Measurements from ENCODE around the gene BCAM.

- TF ChIP-seq, protein P1, sequence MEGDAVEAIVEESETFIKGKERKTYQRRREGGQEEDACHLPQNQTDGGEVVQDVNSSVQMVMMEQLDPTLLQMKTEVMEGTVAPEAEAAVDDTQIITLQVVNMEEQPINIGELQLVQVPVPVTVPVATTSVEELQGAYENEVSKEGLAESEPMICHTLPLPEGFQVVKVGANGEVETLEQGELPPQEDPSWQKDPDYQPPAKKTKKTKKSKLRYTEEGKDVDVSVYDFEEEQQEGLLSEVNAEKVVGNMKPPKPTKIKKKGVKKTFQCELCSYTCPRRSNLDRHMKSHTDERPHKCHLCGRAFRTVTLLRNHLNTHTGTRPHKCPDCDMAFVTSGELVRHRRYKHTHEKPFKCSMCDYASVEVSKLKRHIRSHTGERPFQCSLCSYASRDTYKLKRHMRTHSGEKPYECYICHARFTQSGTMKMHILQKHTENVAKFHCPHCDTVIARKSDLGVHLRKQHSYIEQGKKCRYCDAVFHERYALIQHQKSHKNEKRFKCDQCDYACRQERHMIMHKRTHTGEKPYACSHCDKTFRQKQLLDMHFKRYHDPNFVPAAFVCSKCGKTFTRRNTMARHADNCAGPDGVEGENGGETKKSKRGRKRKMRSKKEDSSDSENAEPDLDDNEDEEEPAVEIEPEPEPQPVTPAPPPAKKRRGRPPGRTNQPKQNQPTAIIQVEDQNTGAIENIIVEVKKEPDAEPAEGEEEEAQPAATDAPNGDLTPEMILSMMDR (IDR thresholded peaks at IDR 0.05; ENCODE audit: insufficient read depth, low read length) = no peak
- TF ChIP-seq, protein P2, sequence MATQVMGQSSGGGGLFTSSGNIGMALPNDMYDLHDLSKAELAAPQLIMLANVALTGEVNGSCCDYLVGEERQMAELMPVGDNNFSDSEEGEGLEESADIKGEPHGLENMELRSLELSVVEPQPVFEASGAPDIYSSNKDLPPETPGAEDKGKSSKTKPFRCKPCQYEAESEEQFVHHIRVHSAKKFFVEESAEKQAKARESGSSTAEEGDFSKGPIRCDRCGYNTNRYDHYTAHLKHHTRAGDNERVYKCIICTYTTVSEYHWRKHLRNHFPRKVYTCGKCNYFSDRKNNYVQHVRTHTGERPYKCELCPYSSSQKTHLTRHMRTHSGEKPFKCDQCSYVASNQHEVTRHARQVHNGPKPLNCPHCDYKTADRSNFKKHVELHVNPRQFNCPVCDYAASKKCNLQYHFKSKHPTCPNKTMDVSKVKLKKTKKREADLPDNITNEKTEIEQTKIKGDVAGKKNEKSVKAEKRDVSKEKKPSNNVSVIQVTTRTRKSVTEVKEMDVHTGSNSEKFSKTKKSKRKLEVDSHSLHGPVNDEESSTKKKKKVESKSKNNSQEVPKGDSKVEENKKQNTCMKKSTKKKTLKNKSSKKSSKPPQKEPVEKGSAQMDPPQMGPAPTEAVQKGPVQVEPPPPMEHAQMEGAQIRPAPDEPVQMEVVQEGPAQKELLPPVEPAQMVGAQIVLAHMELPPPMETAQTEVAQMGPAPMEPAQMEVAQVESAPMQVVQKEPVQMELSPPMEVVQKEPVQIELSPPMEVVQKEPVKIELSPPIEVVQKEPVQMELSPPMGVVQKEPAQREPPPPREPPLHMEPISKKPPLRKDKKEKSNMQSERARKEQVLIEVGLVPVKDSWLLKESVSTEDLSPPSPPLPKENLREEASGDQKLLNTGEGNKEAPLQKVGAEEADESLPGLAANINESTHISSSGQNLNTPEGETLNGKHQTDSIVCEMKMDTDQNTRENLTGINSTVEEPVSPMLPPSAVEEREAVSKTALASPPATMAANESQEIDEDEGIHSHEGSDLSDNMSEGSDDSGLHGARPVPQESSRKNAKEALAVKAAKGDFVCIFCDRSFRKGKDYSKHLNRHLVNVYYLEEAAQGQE (IDR thresholded peaks at IDR 0.05; ENCODE audit: insufficient replicate concordance, low read depth) = no peak
- TF ChIP-seq GABPA (IDR thresholded peaks at IDR 0.05; ENCODE audit: low read depth) (no peak), POLR2AphosphoS5 (IDR thresholded peaks at IDR 0.05; ENCODE audit: low read depth) (no peak)
Measured at GRCh38 chr19:44845286-44845611, 36.3 kb downstream of the BCAM start.
